ENCODE data around the gene NOP9.
A peak's percentile ranks its signal among the peaks of the same experiment; 100 is the strongest.

Gene NOP9

GRCh38 chr14:24255438-24255837 is 44.2 kb upstream of the NOP9 start:
- no peak overlapping the region for H3K4me3 ChIP-seq (ENCODE audit: low read depth, low read length)
- TF ChIP-seq CTCF (IDR thresholded peaks at IDR 0.05; ENCODE audit: low read depth, low read length, missing control alignments), result no peak
- in situ Hi-C loops (cut with HindIII; ENCODE audit: low sequenced_read_pairs), result no loop called here
- no peak for DNase-seq (ENCODE audit: low read depth)

DNA sequence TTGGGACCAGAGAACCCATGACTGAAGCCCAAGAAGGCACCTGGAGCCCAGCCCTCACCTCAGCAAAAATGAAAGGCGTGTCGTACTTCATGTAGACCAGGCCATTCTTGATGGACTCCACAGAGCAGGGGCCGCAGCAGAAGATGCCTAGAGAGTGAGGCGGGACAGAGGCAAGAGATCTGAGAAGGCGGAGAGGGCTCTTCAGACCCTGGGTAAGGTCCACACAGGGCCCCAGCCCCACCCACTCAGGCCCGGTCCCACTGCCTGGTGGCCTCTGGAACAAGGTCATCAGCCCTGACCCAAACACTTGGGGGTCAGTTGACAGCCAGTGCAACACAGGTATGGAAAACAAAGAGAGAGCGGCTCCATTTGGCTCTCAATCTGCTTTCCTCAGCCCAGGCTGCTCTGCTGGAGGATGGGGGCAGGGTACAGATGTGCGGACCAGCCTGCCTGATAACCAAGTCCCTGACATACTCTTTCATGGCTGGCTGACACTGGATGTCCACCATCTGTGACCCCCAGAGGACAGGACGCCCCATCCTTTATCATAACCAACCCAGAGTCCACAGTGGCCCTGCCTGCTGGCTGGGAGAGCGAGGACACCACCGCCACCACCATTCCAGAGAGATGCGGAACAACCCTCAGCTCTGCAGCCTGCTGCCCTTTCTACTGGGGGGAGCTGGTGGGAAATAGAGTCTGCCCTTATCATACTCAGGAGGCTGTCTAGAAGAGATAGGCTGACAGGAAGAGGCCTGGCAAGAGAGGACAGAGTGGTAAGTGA is 43.5 kb upstream of the NOP9 start:
- in situ Hi-C loops (cut with HindIII; ENCODE audit: low sequenced_read_pairs), result no loop called here
- DNase-seq (ENCODE audit: low read depth), result no peak
- no peak overlapping the region for H3K4me3 ChIP-seq (ENCODE audit: low read depth, low read length)
- TF ChIP-seq CTCF (IDR thresholded peaks at IDR 0.05; ENCODE audit: low read depth, low read length, missing control alignments), result no peak

DNA sequence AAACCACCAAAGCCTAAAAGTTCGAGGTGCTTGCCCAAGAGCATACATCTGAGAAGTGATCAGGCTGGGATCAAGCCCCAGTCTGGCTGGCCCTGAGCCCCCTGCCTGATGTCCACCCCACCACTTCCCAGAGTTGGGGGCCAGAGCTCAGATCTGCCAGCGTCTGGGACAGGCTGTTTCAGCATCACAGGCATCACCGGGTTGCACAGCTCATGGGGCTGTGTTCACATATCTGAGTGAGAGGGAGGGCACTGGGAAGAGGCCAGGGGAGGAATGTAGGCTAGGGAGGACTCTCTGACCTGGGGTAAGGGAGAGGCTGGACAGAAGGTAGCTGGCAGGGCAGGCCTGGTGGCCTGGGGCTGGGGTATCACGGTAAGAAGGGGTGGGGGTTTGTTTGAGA is 42.7 kb upstream of the NOP9 start:
- in situ Hi-C loops (cut with HindIII; ENCODE audit: low sequenced_read_pairs), result no loop called here
- DNase-seq (ENCODE audit: low read depth), result no peak
- TF ChIP-seq CTCF (IDR thresholded peaks at IDR 0.05; ENCODE audit: low read depth, low read length, missing control alignments), result no peak

DNA sequence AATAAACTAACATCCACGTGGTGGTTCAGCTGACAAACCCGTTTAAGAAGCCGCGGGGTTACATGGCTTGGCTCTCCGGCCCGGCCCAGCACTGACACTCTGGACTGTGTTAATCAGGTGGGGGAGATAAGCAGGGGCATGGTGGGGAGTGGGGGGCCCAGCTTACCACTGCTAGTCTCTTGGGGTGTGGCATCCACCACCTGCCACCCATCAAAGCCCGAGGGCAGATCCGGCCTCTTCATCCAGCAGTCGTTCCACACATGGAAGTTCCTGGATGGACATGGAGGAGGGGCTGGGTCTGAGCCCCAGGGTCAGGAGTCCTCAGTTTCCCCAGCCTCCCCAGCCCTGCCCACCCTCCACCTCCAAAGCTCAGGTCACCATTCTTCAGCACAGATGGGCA is 41.5 kb upstream of the NOP9 start:
- no peak for TF ChIP-seq CTCF (IDR thresholded peaks at IDR 0.05; ENCODE audit: low read depth, low read length, missing control alignments)
- in situ Hi-C loops (cut with HindIII; ENCODE audit: low sequenced_read_pairs), result no loop called here
- no peak overlapping the region for H3K4me3 ChIP-seq (ENCODE audit: low read depth, low read length)
- DNase-seq (ENCODE audit: low read depth), result no peak

More for the DNA sequence above, 42.7 kb upstream of the NOP9 start:
- no peak overlapping the region for H3K4me3 ChIP-seq (ENCODE audit: low read depth, low read length)

- in situ Hi-C loops (cut with HindIII; ENCODE audit: low sequenced_read_pairs), result no loop called here
- DNase-seq (ENCODE audit: low read depth), result no peak
- H3K4me3 ChIP-seq (ENCODE audit: low read depth, low read length), result no peak overlapping the region
- TF ChIP-seq CTCF (IDR thresholded peaks at IDR 0.05; ENCODE audit: low read depth, low read length, missing control alignments), result no peak
Observed at GRCh38 chr14:24258548-24259265, 40.9 kb upstream of the NOP9 start.

DNA sequence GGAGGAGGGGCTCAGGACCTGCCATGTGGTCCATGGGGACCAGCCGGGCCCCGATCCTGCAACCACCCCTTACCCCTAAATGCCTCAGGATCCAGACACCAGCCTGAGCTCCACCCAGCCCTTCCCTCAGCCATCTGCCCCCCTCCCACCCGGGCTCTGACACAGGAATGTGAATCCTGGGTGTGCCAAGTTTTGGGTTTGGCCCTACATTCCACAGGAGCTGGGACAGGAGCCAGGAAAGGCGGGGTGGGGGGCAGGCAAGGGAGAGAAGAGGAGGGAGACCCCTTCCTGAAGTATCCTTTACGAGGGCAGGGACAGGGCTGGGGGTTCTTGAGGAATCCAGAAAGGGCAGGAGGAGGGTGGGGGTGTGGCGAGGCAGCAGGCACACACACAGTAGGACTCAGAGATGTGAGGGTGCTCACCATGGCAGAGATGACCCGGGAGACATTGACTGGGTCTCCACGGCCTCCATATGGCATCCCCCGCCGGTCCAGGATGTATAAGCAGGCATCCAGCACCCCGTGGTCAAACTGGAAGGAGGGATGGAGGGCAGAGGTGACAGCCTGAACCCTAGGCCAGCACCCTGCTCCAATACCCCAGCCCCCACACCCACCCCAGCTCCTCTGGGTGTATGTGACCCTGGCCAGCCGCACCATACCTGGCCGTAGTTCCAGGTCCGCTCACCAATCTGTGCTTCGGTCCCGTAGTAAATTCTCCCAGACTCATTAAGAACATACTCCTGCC is 40.2 kb upstream of the NOP9 start:
- H3K4me3 ChIP-seq (ENCODE audit: low read depth, low read length), result no peak overlapping the region
- TF ChIP-seq CTCF (IDR thresholded peaks at IDR 0.05; ENCODE audit: low read depth, low read length, missing control alignments), result no peak
- DNase-seq (ENCODE audit: low read depth), result peak; percentile 31
- in situ Hi-C loops (cut with HindIII; ENCODE audit: low sequenced_read_pairs), result no loop called here

All from astrocyte of the cerebellum (primary cell).